RKO (cell line): ENCODE data around the gene TMEM39A.

Source experiments
- DNase-seq: peaks from one replicate; pipeline ENCODE4 v3.0.0-alpha.2; 2016; ENCODE audit warnings: low spot score

TMEM39A gene

GRCh38 chr3:119400466-119400865, 62.9 kb downstream of the TMEM39A start:
- DNase-seq, result no peak

GRCh38 chr3:119396870-119397269, 66.5 kb downstream of the TMEM39A start:
- DNase-seq, result no peak

DNA sequence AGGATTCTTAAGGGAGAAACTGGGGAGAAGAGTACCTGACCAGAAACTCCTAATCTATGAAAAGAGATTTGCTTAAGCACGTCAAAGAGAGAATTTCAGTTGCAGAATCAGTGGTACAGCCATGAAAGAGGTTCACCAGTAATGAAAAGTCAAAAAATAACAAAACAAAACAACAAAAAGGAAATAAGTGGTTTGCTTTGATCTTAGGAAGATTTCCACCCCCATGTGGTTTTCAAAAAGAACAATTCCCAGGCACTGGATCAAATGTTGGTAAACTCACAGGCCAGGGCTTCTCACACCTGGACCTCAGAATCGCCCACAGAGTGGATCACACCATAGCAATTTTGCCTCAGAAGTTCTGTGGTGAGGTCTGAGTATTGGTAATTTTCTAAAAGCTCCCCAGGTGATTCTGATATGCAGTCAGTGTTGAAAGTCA, 67.5 kb downstream of the TMEM39A start:
- DNase-seq, result no peak

DNA sequence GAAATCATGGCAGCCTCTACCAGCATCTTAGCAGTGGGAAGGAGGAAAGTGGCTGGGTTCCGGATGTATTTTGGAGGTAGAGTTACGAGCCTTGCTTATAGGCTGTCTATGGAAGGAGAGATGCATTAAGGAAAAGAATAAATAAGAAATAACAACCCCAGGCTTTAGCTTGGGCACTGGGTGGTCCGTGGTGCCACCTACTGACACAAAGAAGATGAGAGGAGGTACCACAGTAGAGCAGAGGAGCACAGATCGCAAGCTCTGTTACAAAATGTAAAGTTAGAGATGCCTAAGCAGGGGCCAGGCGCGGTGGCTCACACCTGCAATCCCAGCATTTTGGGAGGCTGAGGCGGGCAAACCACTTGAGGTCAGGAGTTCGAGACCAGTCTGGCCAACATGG, 74.8 kb downstream of the TMEM39A start:
- DNase-seq, result no peak

DNA sequence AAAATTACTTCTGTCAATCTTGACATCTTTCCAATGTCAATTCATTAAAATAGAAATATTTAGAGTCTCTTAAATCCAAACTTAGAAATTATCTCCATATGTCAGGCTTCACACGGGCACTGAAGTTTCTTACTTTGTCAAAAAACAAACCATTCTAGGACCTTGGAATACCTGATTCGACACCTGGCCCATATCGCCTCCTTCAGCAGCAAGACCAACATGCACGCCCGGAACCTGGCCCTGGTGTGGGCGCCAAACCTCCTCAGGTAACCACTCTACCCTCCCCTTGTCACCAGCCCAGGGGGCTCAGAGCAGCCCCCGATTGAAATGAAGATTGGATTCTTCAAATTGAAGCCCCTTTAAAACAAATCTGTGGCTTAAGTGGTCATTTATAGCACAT, 81.3 kb downstream of the TMEM39A start:
- no peak for DNase-seq

DNA sequence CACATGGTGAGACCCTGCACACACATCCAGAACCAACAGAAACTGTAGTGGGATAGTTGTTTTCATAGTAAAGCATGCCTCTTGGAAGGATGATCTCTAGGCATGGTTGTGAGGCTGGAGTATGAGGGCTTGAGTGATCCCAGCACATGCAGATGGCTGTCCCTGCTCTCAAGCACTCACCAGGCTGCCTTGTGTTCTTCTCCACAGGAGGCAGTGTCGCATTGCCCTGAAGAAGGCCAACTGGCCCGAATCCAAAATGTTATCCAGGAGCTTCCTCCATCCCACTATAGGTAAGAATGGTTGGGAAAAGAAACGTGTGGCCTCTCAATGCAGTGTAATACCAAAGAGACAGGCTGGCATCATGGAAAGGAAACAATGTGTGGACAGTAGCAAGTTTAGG, 82.7 kb downstream of the TMEM39A start:
- DNase-seq, result no peak
